Suppressor macrophage treated with lipopolysaccharide for 1 hour (primary cell): ENCODE data around the gene USP27X.

Experiments used
- DNase-seq, 3 donors: peaks; one replicate each; pipeline ENCODE4 v3.0.0-alpha.2; 2020 to 2022

The USP27X gene

GRCh38 chrX:49892542-49892941 lies 13.3 kb downstream of the USP27X start:
- DNase-seq = peak; percentile 51 to 57 (median 51)

DNA sequence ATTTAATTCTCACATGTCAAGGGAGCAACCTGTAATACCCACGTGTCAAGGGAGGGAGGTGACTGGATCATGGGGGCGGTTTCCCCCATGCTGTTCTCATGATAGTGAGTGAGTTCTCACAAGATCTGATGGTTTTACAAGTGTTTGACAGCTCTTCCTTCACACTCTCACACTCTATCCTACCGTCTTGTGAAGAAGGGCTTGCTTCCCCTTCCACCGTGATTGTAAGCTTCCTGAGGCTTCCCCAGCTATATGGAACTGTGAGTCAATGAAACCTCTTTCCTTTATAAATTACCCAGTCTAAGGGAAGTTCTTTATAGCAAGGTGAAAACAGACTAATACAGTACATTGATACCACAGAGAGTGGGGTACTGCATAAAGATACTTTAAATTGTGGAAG lies 17.7 kb downstream of the USP27X start:
- no peak for DNase-seq

DNA sequence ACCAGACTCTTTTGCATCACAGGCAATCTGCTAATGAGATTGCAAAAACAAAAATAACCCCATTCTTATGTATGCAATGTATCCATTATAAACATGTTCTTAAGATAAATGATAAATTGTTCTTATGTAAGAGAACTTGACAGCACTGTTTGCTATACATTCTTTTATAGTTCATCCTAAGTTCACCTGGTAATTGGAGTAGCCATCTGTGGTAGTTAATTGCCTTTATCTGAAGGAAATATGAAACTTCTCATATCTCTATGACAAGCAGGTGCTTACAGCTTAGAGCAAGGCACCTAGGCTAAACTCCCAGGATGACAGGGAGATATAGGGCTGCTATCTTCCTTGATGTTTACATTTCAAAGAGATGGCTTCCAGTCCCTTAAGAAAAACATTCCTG lies 21.8 kb downstream of the USP27X start:
- no peak for DNase-seq

GRCh38 chrX:49910344-49910743 lies 31.1 kb downstream of the USP27X start:
- peak; percentile 10 to 25 (median 16) for DNase-seq

- no peak for DNase-seq
Observed at GRCh38 chrX:49912086-49912485, 32.8 kb downstream of the USP27X start.

DNA sequence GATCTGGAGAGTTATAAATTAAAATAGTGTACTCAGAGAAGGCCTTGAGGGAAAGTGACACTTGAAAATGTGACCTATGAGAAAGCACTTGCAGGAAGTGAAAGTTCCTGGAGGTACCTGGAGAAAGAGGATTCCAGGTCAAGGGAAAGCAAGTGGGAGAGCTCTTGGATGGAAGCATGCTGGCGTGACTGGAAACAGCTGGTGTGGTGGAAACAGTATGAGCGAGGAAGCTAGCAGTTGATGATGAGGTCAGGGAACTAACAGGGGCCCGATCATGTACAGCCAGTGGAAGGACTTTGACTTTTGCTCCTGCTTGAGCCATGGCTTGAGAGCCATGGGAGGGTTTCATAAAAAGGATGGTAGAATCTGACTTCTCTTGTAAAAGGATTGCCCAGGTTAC lies 33.6 kb downstream of the USP27X start:
- no peak for DNase-seq

DNA sequence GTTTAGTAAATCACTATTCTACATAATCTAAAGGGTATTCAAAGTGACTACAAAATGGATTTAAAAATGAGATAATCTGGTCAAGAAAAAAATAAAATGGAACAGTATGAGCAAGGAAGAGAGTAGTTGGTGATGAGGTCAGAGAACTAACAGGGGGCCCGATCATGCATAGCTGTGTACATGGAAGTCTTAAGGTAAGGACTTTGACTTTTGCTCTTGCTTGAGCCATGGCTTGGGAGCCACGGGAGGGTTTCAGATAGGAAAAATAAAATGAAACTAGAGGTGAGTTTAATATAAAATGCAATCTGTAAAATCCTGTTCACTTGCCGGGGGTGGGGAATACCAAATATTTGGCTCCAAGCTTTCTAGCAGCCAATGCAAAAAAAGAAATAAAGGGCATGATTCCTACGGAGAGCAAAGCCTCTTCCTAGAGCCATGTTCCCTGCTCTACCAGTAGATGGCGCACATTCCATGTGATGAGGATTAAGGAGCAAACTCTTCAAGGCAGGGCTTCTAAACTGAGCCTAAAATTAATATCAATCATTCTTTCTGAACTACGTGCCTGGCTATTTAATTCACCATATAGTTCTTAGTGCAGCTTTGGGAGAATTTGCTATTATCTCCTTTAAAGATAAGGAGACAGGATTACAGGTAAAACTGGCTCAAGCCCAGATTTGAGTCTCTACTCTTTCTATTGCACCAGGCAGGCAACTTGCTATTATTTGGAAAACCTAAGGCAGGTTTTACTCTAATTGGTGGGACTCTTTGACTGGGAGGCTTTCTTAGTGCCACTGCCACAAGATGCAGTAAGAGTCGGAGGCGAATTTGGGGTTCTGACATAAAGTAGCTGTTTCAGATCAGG lies 36.3 kb downstream of the USP27X start:
- DNase-seq = peak; percentile 59 to 69 (median 62)

DNA sequence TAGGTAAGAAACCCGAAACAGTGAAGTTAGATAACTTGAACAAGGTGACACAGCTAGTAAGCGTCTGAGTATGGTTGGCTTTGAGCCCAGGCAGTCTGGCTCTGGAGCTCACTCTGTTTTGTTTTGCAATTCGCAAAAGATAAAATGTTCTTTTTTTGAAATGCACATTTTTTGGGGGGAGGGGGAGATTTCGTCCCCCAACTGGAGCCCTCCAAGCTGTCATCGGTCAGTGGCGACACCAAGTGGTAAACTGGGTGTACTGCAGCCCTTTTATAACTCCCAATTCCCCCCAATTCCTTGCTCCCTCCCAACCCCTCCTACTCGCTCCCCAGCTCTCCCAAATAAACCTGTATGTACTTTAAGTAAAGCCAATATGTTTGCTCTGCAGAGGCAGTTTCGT lies 40.3 kb downstream of the USP27X start:
- peak; percentile 30 to 43 (median 35) for DNase-seq

GRCh38 chrX:49921109-49921508 lies 41.8 kb downstream of the USP27X start:
- DNase-seq = no peak

- DNase-seq = peak; percentile 94 to 96 (median 96)
Observed at GRCh38 chrX:49922291-49923241, 43.3 kb downstream of the USP27X start, which contains the start of gene CLCN5. Gene CLCN5, plus strand, starts transcription at chrX:49922596. Its CDS starts 2,703 bp downstream, at chrX:49925299.

DNA sequence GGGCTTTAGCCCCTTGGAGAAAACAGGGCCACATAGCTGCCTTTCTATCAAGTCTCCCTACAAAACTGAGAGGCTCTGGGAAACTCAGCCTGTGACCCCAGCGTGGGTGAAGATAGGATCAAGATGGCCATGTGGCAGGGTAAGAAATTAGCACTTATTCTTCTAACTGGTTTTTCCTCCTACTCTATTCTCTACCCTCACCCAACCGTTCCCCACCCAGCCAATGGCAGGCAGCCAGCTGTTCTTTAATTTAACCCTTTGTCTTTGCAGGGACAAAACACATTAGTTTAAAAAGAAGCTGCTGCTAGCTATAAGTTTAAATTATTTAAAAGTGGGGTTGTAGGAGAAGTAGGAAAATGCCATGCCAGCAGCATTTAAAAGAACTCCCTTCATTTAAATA lies 45.9 kb downstream of the USP27X start:
- no peak for DNase-seq

- DNase-seq = no peak
Observed at GRCh38 chrX:49930039-49930438, 50.8 kb downstream of the USP27X start.
